Middle frontal gyrus (tissue), 1 donor: ENCODE data around the gene TRAPPC3L.
A peak's percentile ranks its signal among the peaks of the same experiment; 100 is the strongest.

ENCODE experiments used
- DNase-seq: peaks from one replicate; pipeline ENCODE4 v3.0.0-alpha.2; 2015; ENCODE audit warnings: low spot score; ENCODE audit errors: extremely low spot score

TRAPPC3L gene

GRCh38 chr6:116545651-116546050 lies at the start of gene TRAPPC3L:
TRAPPC3L (minus strand) TSS chr6:116545684; CDS start chr6:116545514, 170 bp downstream.
- no peak for DNase-seq

DNA sequence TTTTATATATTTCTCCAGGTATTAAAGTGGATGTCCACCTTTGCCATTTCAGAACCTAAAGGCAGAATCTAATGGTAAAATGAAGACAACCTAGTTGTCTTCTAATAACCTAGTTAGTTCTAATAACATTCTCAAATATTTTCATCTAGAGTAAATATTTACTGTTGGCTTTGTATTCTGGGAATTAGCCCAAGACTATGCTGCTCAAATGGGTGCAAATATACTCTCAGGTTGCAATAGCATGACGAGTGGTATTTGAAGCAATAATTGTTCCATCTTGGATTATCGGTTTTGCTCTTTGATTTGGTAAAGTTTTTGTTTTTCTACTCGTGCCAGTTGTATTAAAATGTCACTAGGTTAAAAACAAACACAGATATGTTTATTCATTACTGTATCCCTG lies 49.8 kb upstream of the TRAPPC3L start:
- DNase-seq: no peak

DNA sequence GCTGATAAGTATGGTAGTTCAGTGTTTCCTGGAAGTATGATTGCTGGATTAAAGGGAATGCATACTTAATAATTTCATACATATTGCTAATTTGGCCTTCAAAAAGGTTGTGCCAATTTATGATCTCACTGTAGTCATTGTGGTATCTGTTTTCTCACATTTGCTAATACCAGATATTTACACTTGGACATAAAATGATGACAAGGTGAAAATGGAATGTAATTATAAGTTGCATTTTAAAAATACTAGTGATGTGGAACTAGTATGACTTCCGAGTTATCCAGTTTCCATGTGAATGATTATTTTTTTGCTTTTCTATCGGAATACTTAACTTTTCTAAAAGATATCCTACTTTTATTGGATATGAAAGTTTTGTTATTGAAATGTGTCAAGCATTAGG lies 41.3 kb upstream of the TRAPPC3L start:
- no peak for DNase-seq

DNA sequence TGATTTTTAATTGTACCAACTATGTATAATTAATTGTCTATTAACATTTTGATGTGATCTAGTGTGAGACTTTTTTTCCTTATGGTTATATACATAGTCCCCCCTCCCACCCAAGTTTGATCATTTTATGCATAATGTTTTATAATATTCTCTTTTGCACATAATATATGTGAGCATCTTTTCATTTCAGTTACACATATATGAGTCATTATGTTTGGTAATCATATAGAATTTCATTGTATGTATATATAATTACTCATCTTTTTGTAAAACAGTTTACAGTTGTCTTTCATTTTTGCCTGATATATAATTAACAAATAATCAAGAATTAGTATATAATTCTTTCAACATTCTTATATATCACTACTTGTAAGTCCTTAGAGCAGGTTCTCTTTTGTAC lies 40.8 kb upstream of the TRAPPC3L start:
- DNase-seq: no peak

- no peak for DNase-seq
Observed at GRCh38 chr6:116580198-116580597, 34.7 kb upstream of the TRAPPC3L start.

GRCh38 chr6:116579143-116579542 lies 33.7 kb upstream of the TRAPPC3L start:
- DNase-seq: no peak

- no peak for DNase-seq
Observed at GRCh38 chr6:116578335-116578734, 32.9 kb upstream of the TRAPPC3L start.

DNA sequence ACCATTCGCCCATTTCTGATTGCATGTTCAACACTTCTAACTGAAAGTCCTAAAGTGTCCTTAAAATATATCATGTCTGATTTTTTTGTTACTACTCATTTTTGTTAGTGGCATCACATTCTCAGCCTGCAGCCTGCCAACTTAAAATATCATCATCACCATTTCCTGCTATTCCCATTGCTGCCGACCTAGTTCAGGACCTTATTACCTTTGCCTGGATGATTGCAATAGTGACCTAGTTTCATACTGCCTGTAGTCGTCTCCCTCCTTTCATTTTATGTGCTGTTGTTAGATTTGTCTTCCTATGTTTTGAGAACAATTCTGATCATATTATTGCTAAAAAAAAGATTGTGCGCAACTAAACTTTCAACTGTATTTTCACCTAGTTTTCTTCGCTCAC lies 32.0 kb upstream of the TRAPPC3L start:
- DNase-seq: no peak

- DNase-seq: no peak
Observed at GRCh38 chr6:116575227-116575626, 29.7 kb upstream of the TRAPPC3L start.

- no peak for DNase-seq
Observed at GRCh38 chr6:116572162-116572561, 26.7 kb upstream of the TRAPPC3L start.

DNA sequence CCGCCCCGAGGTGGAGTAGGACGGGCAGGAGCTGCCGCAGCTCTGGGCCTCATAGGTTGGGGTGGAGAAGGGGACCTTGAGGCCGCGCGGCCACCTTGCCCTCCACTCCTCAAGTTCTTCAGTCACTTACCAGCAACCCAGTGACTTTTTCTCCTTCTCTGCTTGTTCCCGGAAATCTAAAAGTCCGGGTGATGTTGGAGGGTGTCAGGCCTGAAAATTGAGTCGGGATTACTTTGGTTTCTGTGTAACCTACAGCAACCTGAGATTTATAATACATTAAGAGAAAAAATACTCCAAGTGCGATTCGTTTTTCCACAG lies 26.2 kb upstream of the TRAPPC3L start:
- DNase-seq: no peak

DNA sequence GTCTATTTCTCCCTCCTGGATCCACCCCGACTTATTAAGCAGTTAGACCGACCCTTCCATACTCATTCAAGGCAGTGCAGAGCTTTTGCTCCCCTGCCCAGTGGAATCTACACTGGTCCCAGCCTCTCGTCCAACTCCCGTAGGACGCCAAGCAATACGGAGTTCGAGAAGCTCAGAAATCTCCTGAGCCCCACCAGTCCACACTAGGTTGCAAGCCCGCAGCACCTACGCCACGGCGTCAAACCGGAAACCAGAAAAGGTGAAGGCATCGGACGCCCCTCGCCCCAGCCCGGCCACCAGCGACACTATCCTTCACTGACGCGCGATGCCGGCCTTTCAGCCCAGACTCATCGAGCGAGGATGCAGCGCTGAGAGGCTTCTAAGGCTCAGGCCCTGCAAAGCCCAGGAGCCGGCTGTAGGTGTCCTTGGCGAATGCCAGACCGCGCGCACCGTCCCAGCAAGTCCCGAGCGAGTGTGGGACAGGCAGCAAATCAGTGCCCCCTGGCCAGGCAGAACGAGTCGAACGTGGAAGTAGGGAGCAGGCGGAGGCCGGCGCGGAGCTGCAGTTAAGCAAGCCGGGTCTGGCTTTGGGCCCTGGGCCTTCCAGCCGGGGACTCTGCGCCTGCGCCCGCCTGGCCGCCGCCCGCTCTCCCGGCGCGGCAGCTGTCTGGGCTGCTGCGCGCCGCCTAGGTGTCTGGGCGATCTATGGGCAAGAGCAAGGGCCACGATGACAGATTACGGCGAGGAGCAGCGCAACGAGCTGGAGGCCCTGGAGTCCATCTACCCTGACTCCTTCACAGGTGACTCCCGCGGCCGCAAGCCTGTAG lies 25.6 kb upstream of the TRAPPC3L start, which contains the start of gene RWDD1:
TSS of gene RWDD1 (plus strand) at position 649 of the 827 bp plus-strand sequence. CDS start at position 728, 79 bp downstream.
- DNase-seq: peak; percentile 94

- no peak for DNase-seq
Observed at GRCh38 chr6:116568821-116569755, 23.6 kb upstream of the TRAPPC3L start.

GRCh38 chr6:116568111-116568510 lies 22.6 kb upstream of the TRAPPC3L start:
- no peak for DNase-seq

DNA sequence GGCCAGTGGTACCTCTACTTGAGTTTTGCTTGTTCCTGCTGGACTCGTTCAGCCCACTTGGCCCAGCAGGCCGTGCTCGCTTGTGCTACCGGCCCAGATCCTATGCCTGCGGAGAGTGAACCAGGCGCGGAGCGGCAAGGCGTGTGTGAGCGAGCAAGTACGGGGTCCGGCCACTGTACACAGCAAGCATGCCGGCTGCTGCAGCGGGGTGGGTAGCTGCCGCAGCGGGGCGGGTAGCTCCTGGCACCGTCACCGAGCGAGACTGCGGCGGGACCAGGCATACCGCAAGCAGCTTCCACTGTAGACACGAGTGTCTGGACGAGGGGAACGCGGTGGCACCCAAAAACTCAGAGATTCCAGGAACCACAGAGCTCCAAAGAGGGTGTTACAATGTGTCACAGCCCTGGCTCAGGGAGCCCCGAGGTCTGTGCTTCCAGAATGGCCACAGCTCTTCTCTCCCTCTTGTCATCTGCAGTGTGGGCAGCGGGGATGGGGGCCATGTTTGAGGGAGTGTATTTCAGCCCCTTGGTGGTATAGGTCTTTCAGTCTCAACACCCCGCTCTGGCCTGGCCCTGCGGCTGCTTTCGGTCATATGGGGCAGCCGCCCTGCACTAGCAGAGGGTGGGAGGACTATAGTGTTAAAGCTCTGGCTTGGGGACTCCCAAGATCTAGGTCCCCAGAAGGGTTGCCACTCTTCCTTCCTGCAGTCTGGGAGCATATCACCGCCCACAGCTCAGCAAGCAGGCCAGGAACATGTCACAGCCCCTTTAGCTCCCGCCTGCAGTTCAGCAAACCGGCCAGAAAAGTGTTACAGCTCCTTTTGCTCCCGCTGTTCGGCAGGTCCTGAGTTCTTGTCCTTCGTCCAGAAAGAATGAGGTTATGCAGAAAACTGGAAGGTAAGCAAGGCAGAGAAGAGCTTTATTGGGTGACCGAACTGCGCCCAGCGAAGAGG lies 19.7 kb upstream of the TRAPPC3L start:
- DNase-seq: no peak

DNA sequence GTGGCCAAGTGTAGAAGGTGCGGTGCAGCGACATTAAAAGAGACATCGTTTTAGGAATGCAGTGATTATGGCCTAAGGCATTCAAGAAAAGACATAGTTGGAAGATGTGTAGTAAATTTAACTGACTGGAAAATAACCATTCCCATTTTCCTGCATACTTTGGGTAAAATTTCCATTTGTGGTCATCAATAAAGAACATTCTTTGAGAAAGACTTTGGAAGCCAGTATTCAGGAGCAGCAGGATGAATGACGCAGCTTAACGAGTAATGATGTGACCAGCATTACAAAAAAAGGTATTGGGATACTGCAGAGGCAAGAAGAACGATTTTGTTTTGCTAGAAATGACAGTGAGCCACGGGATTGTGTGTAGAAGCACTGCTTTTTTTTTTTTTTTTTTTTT lies 18.8 kb upstream of the TRAPPC3L start:
- DNase-seq: no peak

- DNase-seq: no peak
Observed at GRCh38 chr6:116563830-116564229, 18.3 kb upstream of the TRAPPC3L start.

DNA sequence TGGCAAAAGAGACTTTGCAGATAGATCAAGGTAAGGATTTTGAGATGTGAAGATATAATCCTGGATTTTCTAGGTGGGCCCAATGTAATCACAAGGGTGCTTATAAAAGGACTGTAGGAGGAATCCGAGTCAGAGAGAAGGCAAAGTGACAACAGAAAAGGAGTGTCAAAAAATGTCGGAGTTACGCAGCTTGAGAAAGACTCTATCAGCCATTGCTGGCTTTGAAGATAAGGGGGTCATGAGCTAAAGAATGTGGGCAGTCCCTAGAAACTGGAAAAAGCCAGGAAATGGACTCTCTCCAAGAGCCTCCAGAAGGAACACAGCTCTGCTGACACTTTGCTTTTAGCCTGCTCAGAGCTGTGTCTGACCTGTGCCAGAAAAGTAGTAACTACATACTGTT lies 17.1 kb upstream of the TRAPPC3L start:
- no peak for DNase-seq

DNA sequence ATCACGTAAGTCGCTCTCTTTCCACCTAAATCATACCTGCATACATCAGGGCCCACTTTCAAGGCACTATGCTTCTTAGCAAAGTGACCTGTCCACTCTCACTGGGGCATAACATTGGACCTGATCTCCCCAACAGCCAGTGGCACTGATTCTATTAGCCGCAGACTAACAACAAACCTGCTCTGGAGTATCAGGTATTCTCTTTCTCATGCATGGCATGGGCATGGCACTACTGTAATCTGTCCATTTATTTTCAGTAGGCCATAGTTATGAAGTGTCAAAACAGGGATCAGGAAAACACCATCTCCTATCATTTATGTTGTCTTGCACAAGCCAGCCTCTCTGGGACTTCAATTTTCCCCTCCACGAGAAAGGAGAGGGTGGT lies 16.5 kb upstream of the TRAPPC3L start:
- no peak for DNase-seq

- DNase-seq: peak; percentile 82
Observed at GRCh38 chr6:116561377-116562018, 16.0 kb upstream of the TRAPPC3L start.

- no peak for DNase-seq
Observed at GRCh38 chr6:116560130-116560529, 14.6 kb upstream of the TRAPPC3L start.
